SK-N-SH treated with all-trans-retinoic acid at 6 μM for 48 hours (cell line): Measurements from ENCODE around the gene CTXN3.

ENCODE experiments used
- ATAC-seq: fragments of 200-7000 bp; cut with Tn5 transposase; 3 replicates; pipeline ENCODE4 v1.9.1; 2020; ENCODE audit warnings: mild to moderate bottlenecking, moderate library complexity
- ARNTL ChIP-seq: fragments of 450-650 bp; formaldehyde crosslinking; IDR thresholded peaks from 2 replicates; pipeline ENCODE4 v1.5.0; 2020; ENCODE audit warnings: low read depth, mild to moderate bottlenecking, moderate library complexity, borderline replicate concordance
- BACH2 ChIP-seq: fragments of 250-450 bp; sonication (Bioruptor Pico); IDR thresholded peaks from 2 replicates; pipeline ENCODE4 v1.9.0; 2021; ENCODE audit warnings: mild to moderate bottlenecking, borderline replicate concordance
- CREB5 ChIP-seq: fragments of 250-450 bp; sonication (Bioruptor Pico); IDR thresholded peaks from 2 replicates; pipeline ENCODE4 v1.5.1; 2020; ENCODE audit warnings: low read depth, mild to moderate bottlenecking, moderate library complexity
- CSDC2 ChIP-seq: fragments of 250-450 bp; sonication (Bioruptor Pico); IDR thresholded peaks from 2 replicates; pipeline ENCODE4 v1.5.0; 2020; ENCODE audit warnings: mild to moderate bottlenecking, moderate library complexity
- ESRRG ChIP-seq: fragments of 250-450 bp; sonication (Bioruptor Pico); IDR thresholded peaks from 2 replicates; pipeline ENCODE4 v1.6.1; 2021; ENCODE audit warnings: mild to moderate bottlenecking
- GLIS3 ChIP-seq: fragments of 250-450 bp; sonication (Bioruptor Pico); IDR thresholded peaks from 2 replicates; pipeline ENCODE4 v1.5.0; 2020; ENCODE audit warnings: mild to moderate bottlenecking, moderate library complexity
- ISL1 ChIP-seq: fragments of 250-450 bp; sonication (Bioruptor Pico); IDR thresholded peaks from 2 replicates; pipeline ENCODE4 v2.1.2; 2022; ENCODE audit warnings: mild to moderate bottlenecking, moderate library complexity
- OSR1 ChIP-seq: fragments of 250-450 bp; sonication (Bioruptor Pico); IDR thresholded peaks from 2 replicates; pipeline ENCODE4 v1.8.0; 2022; ENCODE audit warnings: moderate library complexity, mild to moderate bottlenecking, inconsistent platforms
- PPARA ChIP-seq: fragments of 250-450 bp; sonication (Bioruptor Pico); IDR thresholded peaks from 2 replicates; pipeline ENCODE4 v1.5.0; 2020; ENCODE audit warnings: mild to moderate bottlenecking, borderline replicate concordance
- RARB ChIP-seq: fragments of 250-450 bp; sonication (Bioruptor Pico); IDR thresholded peaks from 2 replicates; pipeline ENCODE4 v1.8.0; 2021; ENCODE audit warnings: mild to moderate bottlenecking, moderate library complexity
- SNAI2 ChIP-seq: fragments of 250-450 bp; sonication (Bioruptor Pico); IDR thresholded peaks from 2 replicates; pipeline ENCODE4 v1.5.0; 2020; ENCODE audit warnings: mild to moderate bottlenecking, moderate library complexity
- TCF4 ChIP-seq: fragments of 250-450 bp; sonication (Bioruptor Pico); IDR thresholded peaks from 2 replicates; pipeline ENCODE4 v1.8.0; 2021; ENCODE audit warnings: mild to moderate bottlenecking, moderate library complexity, borderline replicate concordance
- TOX ChIP-seq: fragments of 250-450 bp; sonication (Bioruptor Pico); IDR thresholded peaks from 2 replicates; pipeline ENCODE4 v1.8.0; 2021; ENCODE audit warnings: mild to moderate bottlenecking, moderate library complexity, borderline replicate concordance
- ZC3H10 ChIP-seq: fragments of 250-450 bp; sonication (Bioruptor Pico); IDR thresholded peaks from 2 replicates; pipeline ENCODE4 v1.5.1; 2021; ENCODE audit warnings: mild to moderate bottlenecking, moderate library complexity
- ZFP3 ChIP-seq: fragments of 250-450 bp; sonication (Bioruptor Pico); IDR thresholded peaks from 2 replicates; pipeline ENCODE4 v1.5.0; 2020; ENCODE audit warnings: mild to moderate bottlenecking, moderate library complexity
- ZFP30 ChIP-seq: fragments of 450-650 bp; formaldehyde crosslinking; IDR thresholded peaks from 2 replicates; pipeline ENCODE4 v1.5.0; 2022; ENCODE audit warnings: mild to moderate bottlenecking, moderate library complexity
- ZNF565 ChIP-seq: fragments of 450-650 bp; formaldehyde crosslinking; conservative IDR thresholded peaks from 2 replicates; pipeline ENCODE4 v1.5.0; 2020; ENCODE audit warnings: low read depth, mild to moderate bottlenecking, moderate library complexity
- ZNF70 ChIP-seq: fragments of 450-650 bp; formaldehyde crosslinking; IDR thresholded peaks from 2 replicates; pipeline ENCODE4 v1.5.0; 2020; ENCODE audit warnings: mild to moderate bottlenecking, moderate library complexity
- ZNF8 ChIP-seq: fragments of 450-650 bp; formaldehyde crosslinking; IDR thresholded peaks from 2 replicates; pipeline ENCODE4 v1.5.0; 2020; ENCODE audit warnings: mild to moderate bottlenecking, moderate library complexity
- TF ChIP-seq, protein P1 (sequence below): fragments of 250-450 bp; sonication (Bioruptor Pico); IDR thresholded peaks from 2 replicates; pipeline ENCODE4 v1.5.1; 2021; ENCODE audit warnings: mild to moderate bottlenecking, moderate library complexity
- TF ChIP-seq, protein P2 (sequence below): fragments of 250-450 bp; sonication (Bioruptor Pico); IDR thresholded peaks from 2 replicates; pipeline ENCODE4 v1.5.0; 2020; ENCODE audit warnings: mild to moderate bottlenecking, moderate library complexity
- TF ChIP-seq, protein P3 (sequence below): fragments of 250-450 bp; sonication (Bioruptor Pico); IDR thresholded peaks from 2 replicates; pipeline ENCODE4 v1.8.0; 2020; ENCODE audit warnings: mild to moderate bottlenecking, moderate library complexity, borderline replicate concordance
- TF ChIP-seq, protein P4 (sequence below): fragments of 250-450 bp; sonication (Bioruptor Pico); IDR thresholded peaks from 2 replicates; pipeline ENCODE4 v1.8.0; 2021; ENCODE audit warnings: low read depth, mild to moderate bottlenecking, moderate library complexity, borderline replicate concordance

CTXN3 gene

GRCh38 chr5:127619908-127620479, 28.9 kb upstream of the CTXN3 start:
- no peak for ATAC-seq
- TF ChIP-seq, protein P1, sequence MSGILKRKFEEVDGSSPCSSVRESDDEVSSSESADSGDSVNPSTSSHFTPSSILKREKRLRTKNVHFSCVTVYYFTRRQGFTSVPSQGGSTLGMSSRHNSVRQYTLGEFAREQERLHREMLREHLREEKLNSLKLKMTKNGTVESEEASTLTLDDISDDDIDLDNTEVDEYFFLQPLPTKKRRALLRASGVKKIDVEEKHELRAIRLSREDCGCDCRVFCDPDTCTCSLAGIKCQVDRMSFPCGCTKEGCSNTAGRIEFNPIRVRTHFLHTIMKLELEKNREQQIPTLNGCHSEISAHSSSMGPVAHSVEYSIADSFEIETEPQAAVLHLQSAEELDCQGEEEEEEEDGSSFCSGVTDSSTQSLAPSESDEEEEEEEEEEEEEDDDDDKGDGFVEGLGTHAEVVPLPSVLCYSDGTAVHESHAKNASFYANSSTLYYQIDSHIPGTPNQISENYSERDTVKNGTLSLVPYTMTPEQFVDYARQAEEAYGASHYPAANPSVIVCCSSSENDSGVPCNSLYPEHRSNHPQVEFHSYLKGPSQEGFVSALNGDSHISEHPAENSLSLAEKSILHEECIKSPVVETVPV (CRISPR knock-in tag) = no peak
- TF ChIP-seq OSR1 (CRISPR knock-in tag) (no peak), CSDC2 (CRISPR knock-in tag) (no peak), ZNF8 (CRISPR knock-in tag) (no peak), ARNTL (CRISPR knock-in tag) (no peak), PPARA (CRISPR knock-in tag) (no peak), ZNF70 (CRISPR knock-in tag) (no peak), ISL1 (CRISPR knock-in tag) (no peak), TOX (CRISPR knock-in tag) (no peak), ZFP3 (CRISPR knock-in tag) (no peak), TCF4 (no peak), RARB (CRISPR knock-in tag) (no peak), ESRRG (no peak), ZC3H10 (no peak)
- TF ChIP-seq, protein P2, sequence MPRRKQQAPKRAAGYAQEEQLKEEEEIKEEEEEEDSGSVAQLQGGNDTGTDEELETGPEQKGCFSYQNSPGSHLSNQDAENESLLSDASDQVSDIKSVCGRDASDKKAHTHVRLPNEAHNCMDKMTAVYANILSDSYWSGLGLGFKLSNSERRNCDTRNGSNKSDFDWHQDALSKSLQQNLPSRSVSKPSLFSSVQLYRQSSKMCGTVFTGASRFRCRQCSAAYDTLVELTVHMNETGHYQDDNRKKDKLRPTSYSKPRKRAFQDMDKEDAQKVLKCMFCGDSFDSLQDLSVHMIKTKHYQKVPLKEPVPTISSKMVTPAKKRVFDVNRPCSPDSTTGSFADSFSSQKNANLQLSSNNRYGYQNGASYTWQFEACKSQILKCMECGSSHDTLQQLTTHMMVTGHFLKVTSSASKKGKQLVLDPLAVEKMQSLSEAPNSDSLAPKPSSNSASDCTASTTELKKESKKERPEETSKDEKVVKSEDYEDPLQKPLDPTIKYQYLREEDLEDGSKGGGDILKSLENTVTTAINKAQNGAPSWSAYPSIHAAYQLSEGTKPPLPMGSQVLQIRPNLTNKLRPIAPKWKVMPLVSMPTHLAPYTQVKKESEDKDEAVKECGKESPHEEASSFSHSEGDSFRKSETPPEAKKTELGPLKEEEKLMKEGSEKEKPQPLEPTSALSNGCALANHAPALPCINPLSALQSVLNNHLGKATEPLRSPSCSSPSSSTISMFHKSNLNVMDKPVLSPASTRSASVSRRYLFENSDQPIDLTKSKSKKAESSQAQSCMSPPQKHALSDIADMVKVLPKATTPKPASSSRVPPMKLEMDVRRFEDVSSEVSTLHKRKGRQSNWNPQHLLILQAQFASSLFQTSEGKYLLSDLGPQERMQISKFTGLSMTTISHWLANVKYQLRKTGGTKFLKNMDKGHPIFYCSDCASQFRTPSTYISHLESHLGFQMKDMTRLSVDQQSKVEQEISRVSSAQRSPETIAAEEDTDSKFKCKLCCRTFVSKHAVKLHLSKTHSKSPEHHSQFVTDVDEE (CRISPR knock-in tag) = no peak

DNA sequence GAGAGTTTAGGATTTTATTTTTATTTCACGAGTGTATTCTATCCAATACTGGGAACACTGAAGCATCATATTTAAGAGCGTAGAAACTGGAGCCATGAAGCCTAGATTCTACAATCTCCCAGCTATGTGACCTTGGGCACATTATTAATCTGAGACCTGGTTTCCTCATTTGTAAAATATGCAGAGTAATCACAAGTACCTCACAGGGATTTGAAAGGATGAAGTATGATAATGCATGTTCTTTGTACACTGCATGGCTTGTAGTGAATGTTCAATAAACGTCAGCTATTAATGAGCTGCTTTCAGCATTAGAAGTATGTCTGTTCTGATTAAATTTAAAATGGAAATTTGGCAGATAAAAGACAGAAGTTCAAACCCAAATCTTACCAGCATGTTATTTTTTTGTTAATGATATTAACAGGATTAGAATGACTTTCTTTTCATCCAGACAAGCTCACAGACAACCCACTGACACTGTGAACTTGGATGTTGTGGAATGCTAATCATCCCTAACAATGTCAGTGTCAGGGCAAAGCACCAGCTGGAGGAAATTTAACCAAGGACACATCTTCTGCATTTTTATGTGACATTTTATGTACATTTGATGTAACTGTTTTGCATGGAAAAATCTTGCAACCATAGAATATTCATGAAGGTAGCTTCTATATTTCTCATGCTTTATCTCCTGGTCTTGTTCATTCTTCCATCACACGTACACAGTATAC, 27.1 kb upstream of the CTXN3 start:
- TF ChIP-seq ZNF565 (CRISPR knock-in tag) = no peak
- TF ChIP-seq, protein P3, sequence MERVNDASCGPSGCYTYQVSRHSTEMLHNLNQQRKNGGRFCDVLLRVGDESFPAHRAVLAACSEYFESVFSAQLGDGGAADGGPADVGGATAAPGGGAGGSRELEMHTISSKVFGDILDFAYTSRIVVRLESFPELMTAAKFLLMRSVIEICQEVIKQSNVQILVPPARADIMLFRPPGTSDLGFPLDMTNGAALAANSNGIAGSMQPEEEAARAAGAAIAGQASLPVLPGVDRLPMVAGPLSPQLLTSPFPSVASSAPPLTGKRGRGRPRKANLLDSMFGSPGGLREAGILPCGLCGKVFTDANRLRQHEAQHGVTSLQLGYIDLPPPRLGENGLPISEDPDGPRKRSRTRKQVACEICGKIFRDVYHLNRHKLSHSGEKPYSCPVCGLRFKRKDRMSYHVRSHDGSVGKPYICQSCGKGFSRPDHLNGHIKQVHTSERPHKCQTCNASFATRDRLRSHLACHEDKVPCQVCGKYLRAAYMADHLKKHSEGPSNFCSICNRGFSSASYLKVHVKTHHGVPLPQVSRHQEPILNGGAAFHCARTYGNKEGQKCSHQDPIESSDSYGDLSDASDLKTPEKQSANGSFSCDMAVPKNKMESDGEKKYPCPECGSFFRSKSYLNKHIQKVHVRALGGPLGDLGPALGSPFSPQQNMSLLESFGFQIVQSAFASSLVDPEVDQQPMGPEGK (CRISPR knock-in tag) = no peak
- TF ChIP-seq ZC3H10 = no peak
- no peak for TF ChIP-seq RARB (CRISPR knock-in tag)
- TF ChIP-seq ARNTL (CRISPR knock-in tag) = no peak
- no peak for TF ChIP-seq ESRRG
- TF ChIP-seq ZNF70 (CRISPR knock-in tag) = no peak
- TF ChIP-seq SNAI2 (CRISPR knock-in tag) = no peak
- TF ChIP-seq ZNF8 (CRISPR knock-in tag) = no peak
- no peak for TF ChIP-seq ZFP30 (CRISPR knock-in tag)
- TF ChIP-seq GLIS3 = no peak
- TF ChIP-seq ZFP3 (CRISPR knock-in tag) = no peak
- TF ChIP-seq CSDC2 (CRISPR knock-in tag) = no peak
- TF ChIP-seq OSR1 (CRISPR knock-in tag) = no peak
- TF ChIP-seq CREB5 = no peak
- TF ChIP-seq, protein P4, sequence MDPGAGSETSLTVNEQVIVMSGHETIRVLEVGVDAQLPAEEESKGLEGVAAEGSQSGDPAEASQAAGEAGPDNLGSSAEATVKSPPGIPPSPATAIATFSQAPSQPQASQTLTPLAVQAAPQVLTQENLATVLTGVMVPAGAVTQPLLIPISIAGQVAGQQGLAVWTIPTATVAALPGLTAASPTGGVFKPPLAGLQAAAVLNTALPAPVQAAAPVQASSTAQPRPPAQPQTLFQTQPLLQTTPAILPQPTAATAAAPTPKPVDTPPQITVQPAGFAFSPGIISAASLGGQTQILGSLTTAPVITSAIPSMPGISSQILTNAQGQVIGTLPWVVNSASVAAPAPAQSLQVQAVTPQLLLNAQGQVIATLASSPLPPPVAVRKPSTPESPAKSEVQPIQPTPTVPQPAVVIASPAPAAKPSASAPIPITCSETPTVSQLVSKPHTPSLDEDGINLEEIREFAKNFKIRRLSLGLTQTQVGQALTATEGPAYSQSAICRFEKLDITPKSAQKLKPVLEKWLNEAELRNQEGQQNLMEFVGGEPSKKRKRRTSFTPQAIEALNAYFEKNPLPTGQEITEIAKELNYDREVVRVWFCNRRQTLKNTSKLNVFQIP (CRISPR knock-in tag) = no peak
- no peak for TF ChIP-seq TOX (CRISPR knock-in tag)
- no peak for TF ChIP-seq TCF4
- TF ChIP-seq BACH2 = no peak
- TF ChIP-seq, all 23 proteins: peak for 0
- ATAC-seq = no peak
